AG04450 (cell line): ENCODE data around the gene HEBP1. TPM values are rescaled to one million over a fixed set of nuclear protein-coding genes. Genes with fewer than 3 reads are reported as not detected.

Source experiments
- CTCF ChIA-PET: fragments of 300-600, 350-600 bp; formaldehyde crosslinking; extraction: SDS; loops from one replicate; lab custom pipeline; 2022; ENCODE audit warnings: antibody characterized with exemption, inconsistent platforms; lab: Charles Lee
- POLR2A ChIA-PET: fragments of 350-600 bp; formaldehyde crosslinking; extraction: SDS; loops from one replicate; lab custom pipeline; 2021; ENCODE audit warnings: antibody characterized with exemption, inconsistent platforms; lab: Yijun Ruan, JAX
- DNase-seq: peaks from one replicate; pipeline ENCODE4 v3.0.0-alpha.2; 2011; ENCODE audit warnings: low read depth, low spot score
- H3K27ac ChIP-seq: one replicate; pipeline ENCODE4 v1.5.1; 2012; ENCODE audit warnings: low read depth, low read length, control low read depth
- H3K27me3 ChIP-seq: one replicate; pipeline ENCODE4 v1.6.0; 2012; ENCODE audit warnings: low read length; ENCODE audit not compliant: control insufficient read depth, insufficient read depth
- H3K4me3 ChIP-seq: 2 replicates; pipeline ENCODE4 v1.5.1; 2011; ENCODE audit warnings: mild to moderate bottlenecking, low read depth, low read length, control low read depth
- H3K9me3 ChIP-seq: 2 replicates; pipeline ENCODE4 v1.5.1; 2012; ENCODE audit warnings: low read length; ENCODE audit not compliant: control insufficient read depth, insufficient read depth
- polyA plus RNA-seq: library from polyadenylated mRNA; depleted of rRNA; stranded (reverse); fragments of >200 nt; gene quantifications from 2 replicates; pipeline ENCODE4 v1.2.3, GENCODE V29; 2011
- TF ChIP-seq, protein P1 (sequence below): IDR thresholded peaks from 2 replicates; pipeline ENCODE4 v1.5.1; 2011; ENCODE audit warnings: low read depth, low read length, control low read depth, inconsistent platforms

HEBP1 gene
- polyA plus RNA-seq, 1 experiment: 57.7 TPM

DNA sequence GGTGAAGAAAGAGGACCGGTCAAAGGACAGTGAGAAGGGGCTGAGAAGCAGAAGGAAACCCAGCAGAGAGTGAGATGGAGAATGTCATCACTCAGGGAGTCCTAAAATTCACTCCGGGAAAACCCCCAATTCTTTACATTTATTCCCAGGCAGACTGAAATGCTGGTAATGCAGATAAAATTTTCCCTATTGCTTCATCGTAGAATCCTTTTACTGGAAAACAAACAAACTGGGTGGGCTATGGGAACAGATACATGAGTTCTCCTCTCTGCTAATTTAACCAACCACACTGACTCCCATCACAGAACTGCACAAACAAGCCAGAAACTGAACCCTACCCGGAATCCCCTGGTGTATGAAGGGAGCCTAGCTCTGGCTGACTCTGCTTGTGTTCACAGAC is 20.9 kb downstream of the HEBP1 start:
- Histone ChIP-seq H3K9me3 (no peaks in the 10 kb centered on the region), H3K4me3 (peak overlapping the region; percentile 25; the same call in 1 of the 2 replicates), H3K27me3 (no peaks in the 10 kb centered on the region), H3K27ac (peak overlapping the region; percentile 98)
- no peak for DNase-seq
- TF ChIP-seq, protein P1, sequence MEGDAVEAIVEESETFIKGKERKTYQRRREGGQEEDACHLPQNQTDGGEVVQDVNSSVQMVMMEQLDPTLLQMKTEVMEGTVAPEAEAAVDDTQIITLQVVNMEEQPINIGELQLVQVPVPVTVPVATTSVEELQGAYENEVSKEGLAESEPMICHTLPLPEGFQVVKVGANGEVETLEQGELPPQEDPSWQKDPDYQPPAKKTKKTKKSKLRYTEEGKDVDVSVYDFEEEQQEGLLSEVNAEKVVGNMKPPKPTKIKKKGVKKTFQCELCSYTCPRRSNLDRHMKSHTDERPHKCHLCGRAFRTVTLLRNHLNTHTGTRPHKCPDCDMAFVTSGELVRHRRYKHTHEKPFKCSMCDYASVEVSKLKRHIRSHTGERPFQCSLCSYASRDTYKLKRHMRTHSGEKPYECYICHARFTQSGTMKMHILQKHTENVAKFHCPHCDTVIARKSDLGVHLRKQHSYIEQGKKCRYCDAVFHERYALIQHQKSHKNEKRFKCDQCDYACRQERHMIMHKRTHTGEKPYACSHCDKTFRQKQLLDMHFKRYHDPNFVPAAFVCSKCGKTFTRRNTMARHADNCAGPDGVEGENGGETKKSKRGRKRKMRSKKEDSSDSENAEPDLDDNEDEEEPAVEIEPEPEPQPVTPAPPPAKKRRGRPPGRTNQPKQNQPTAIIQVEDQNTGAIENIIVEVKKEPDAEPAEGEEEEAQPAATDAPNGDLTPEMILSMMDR: no peak
- ChIA-PET CTCF (interaction anchor here (1.0 to 11.5 kb wide), 5 partner anchors 9 to 233 kb away, joined by 4 to 123 read pairs (median 6); no protein-coding TSS in a partner anchor), POLR2A (interaction anchor here (1.2 to 1.3 kb wide), 2 partner anchors 14 to 244 kb away, joined by 3 read pairs; no protein-coding TSS in a partner anchor)

DNA sequence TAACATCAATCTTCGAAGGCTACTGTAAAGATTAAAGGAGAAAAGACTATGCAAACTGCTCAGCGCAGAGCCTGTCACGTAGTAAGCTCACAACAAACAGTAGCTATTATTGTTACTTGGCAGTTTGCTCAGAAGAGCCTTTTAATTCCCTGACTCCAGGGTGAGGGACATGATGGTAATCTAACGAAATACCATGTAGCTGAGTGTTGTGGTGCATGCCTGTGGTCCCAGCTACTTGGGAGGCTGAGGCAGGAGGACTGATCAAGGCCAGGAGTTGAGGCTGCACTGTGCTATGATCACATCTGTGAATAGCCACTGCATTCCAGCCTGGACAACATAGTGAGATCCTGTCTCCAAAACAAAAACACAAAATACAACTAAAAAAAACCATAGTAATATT is 22.8 kb downstream of the HEBP1 start:
- POLR2A ChIA-PET: no interaction called here
- peak overlapping the region; percentile 54 for H3K27ac ChIP-seq
- CTCF ChIA-PET: interaction anchor here (0.7 to 11.5 kb wide), 6 partner anchors 9 to 234 kb away, joined by 3 to 123 read pairs (median 8); no protein-coding TSS in a partner anchor

DNA sequence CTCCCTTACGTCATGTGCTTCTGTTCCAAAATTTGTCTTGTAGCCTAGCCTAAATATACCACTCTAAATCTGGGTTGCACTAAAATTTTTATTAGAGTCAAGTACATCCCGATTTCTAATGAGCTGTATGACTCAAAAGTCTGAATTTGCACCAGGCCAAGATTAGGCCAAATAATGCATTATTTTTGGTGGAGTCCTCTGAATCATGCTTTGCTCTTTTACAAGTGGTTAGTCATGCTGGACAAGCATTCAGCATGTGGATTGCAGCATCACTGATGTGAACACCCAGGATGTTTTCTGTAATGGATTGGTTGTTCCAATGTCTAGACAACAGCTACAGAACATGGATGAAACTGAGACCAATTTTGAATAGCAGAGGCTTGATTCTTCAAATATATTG is 23.7 kb downstream of the HEBP1 start:
- ChIA-PET POLR2A (interaction anchor here (0.6 to 1.2 kb wide), 3 partner anchors 14 to 287 kb away, joined by 3 to 5 read pairs (median 3); no protein-coding TSS in a partner anchor), CTCF (interaction anchor here (0.6 to 11.5 kb wide), 14 partner anchors 10 to 349 kb away, joined by 3 to 123 read pairs (median 4); no protein-coding TSS in a partner anchor)
- Histone ChIP-seq H3K27ac (peak overlapping the region; percentile 54), H3K9me3 (no peaks in the 10 kb centered on the region), H3K27me3 (no peaks in the 10 kb centered on the region), H3K4me3 (no peak overlapping the region)
- TF ChIP-seq, protein P1: no peak
- peak; percentile 81 for DNase-seq

More for the DNA sequence above, 22.8 kb downstream of the HEBP1 start:
- Histone ChIP-seq H3K27me3 (no peaks in the 10 kb centered on the region), H3K4me3 (no peak overlapping the region), H3K9me3 (no peaks in the 10 kb centered on the region)
- no peak for DNase-seq
- TF ChIP-seq, protein P1: no peak

DNA sequence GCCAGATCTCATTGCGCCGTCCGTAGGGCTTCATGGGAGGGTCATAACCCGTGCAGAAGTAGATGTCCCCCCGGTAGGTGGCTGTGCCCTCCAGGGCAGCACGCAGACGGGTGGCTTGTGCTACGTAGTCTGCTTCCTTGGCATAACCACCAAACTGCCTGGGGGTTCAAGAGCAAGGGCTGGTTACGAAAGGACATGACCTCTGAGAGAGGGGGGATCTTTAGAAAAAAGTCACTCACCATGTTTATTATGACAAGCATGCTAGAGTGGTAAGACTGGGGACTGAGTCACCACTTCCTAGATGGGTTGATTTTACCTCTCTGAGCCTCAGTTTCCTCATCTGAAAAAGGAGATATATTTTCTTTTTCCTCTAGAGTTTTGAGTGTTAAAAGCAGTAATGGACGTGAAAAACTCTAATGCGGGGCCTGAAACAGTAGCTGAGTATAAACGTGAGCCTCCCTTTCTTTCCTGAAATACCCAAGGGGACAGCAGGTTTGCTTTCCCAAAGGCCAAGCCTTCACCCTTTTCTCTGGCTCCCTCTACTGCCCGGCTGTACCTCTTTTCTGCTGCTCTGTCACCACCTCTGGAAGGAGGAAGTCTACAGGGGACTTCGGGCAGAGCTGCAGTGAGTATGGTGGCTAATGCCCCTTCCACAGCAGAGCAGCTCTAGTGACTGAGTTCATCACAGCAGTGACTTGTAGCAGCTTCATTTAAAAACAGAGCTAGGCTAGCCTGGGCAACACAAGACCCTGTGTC is 24.6 kb downstream of the HEBP1 start:
- H3K27me3 ChIP-seq: no peaks in the 10 kb centered on the region
- no peak overlapping the region for H3K4me3 ChIP-seq
- H3K27ac ChIP-seq: peak overlapping the region; percentile 73
- ChIA-PET CTCF (interaction anchor here (0.6 to 11.5 kb wide), 12 partner anchors 10 to 348 kb away, joined by 3 to 123 read pairs (median 4); no protein-coding TSS in a partner anchor), POLR2A (interaction anchor here (0.6 to 1.2 kb wide), 3 partner anchors 26 to 288 kb away, joined by 3 to 8 read pairs (median 5); no protein-coding TSS in a partner anchor)
- TF ChIP-seq, protein P1: peak; percentile 59
- no peak for DNase-seq
- no peaks in the 10 kb centered on the region for H3K9me3 ChIP-seq
